Measurements from ENCODE around the gene ARHGEF18. TPM values are rescaled to one million over a fixed set of nuclear protein-coding genes. Genes with fewer than 3 reads are reported as not detected.

ARHGEF18 gene
- total RNA-seq, 1 donor from 2014 or later = 44.6 TPM

- TF ChIP-seq CTCF (IDR thresholded peaks at IDR 0.05; ENCODE audit: insufficient read depth, low read depth, low read length) (no peak), EZH2 (IDR thresholded peaks at IDR 0.05; ENCODE audit: insufficient read depth, low read length) (no peak)
- Histone ChIP-seq H3K27me3 (ENCODE audit: insufficient read depth, low read length) (peaks cover 3% of the 10 kb centered on the region), H3K79me2 (ENCODE audit: insufficient read depth, low read length) (no peaks in the 10 kb centered on the region), H2AFZ (ENCODE audit: low read depth, low read length) (no peak overlapping the region), H3K36me3 (ENCODE audit: insufficient read depth, low read length) (no peaks in the 10 kb centered on the region), H4K20me1 (ENCODE audit: insufficient read depth, low read length) (no peaks in the 10 kb centered on the region), H3K27ac (ENCODE audit: low read depth, low read length) (no peak overlapping the region), H3K4me3 (ENCODE audit: insufficient read depth, low read depth, low read length) (no peak overlapping the region), H3K4me1 (ENCODE audit: insufficient read depth, low read length) (no peaks in the 10 kb centered on the region), H3K9ac (ENCODE audit: low read length) (no peak overlapping the region), H3K9me3 (ENCODE audit: insufficient read depth, low read depth, low read length) (no peaks in the 10 kb centered on the region), H3K4me2 (ENCODE audit: low read length) (no peak overlapping the region)
- no peak overlapping the region for H3K27ac Mint-ChIP-seq (ENCODE audit: unreplicated experiment)
- DNase-seq (ENCODE audit: low read depth) = no peak
- no peak overlapping the region for H3K4me3 Mint-ChIP-seq (ENCODE audit: unreplicated experiment)
- no peaks in the 10 kb centered on the region for H3K4me1 Mint-ChIP-seq (ENCODE audit: low read depth, unreplicated experiment)
- no peak for FAIRE-seq
- H3K36me3 Mint-ChIP-seq (ENCODE audit: low read depth, unreplicated experiment) = no peaks in the 10 kb centered on the region
- H3K27me3 Mint-ChIP-seq (ENCODE audit: low read depth, unreplicated experiment) = peaks cover 48% of the 10 kb centered on the region
- H3K9me3 Mint-ChIP-seq (ENCODE audit: unreplicated experiment) = peaks cover 12% of the 10 kb centered on the region
These were observed 9.4 kb downstream of the ARHGEF18 start for GRCh38 chr19:7358102-7358597.

GRCh38 chr19:7360393-7360984 is 11.8 kb downstream of the ARHGEF18 start:
- DNase-seq (ENCODE audit: low read depth) = peak; percentile 10
- Mint-ChIP-seq H3K27me3 (ENCODE audit: low read depth, unreplicated experiment) (peaks cover 69% of the 10 kb centered on the region), H3K36me3 (ENCODE audit: low read depth, unreplicated experiment) (no peaks in the 10 kb centered on the region), H3K4me1 (ENCODE audit: low read depth, unreplicated experiment) (no peaks in the 10 kb centered on the region), H3K9me3 (ENCODE audit: unreplicated experiment) (peaks cover 15% of the 10 kb centered on the region), H3K27ac (ENCODE audit: unreplicated experiment) (no peak overlapping the region), H3K4me3 (ENCODE audit: unreplicated experiment) (no peak overlapping the region)
- Histone ChIP-seq H3K4me3 (ENCODE audit: insufficient read depth, low read depth, low read length) (no peak overlapping the region), H3K9ac (ENCODE audit: low read length) (no peak overlapping the region), H3K27ac (ENCODE audit: low read depth, low read length) (no peak overlapping the region), H3K79me2 (ENCODE audit: insufficient read depth, low read length) (no peaks in the 10 kb centered on the region), H3K9me3 (ENCODE audit: insufficient read depth, low read depth, low read length) (no peaks in the 10 kb centered on the region), H3K4me2 (ENCODE audit: low read length) (no peak overlapping the region), H2AFZ (ENCODE audit: low read depth, low read length) (no peak overlapping the region), H4K20me1 (ENCODE audit: insufficient read depth, low read length) (no peaks in the 10 kb centered on the region), H3K4me1 (ENCODE audit: insufficient read depth, low read length) (no peaks in the 10 kb centered on the region), H3K36me3 (ENCODE audit: insufficient read depth, low read length) (no peaks in the 10 kb centered on the region), H3K27me3 (ENCODE audit: insufficient read depth, low read length) (peaks cover 3% of the 10 kb centered on the region)
- no peak for TF ChIP-seq EZH2 (IDR thresholded peaks at IDR 0.05; ENCODE audit: insufficient read depth, low read length)
- TF ChIP-seq CTCF (IDR thresholded peaks at IDR 0.05; ENCODE audit: insufficient read depth, low read depth, low read length) = no peak
- no peak for FAIRE-seq

- H3K9me3 Mint-ChIP-seq (ENCODE audit: unreplicated experiment) = peaks cover 13% of the 10 kb centered on the region
- FAIRE-seq = no peak
These were observed 14.5 kb downstream of the ARHGEF18 start for GRCh38 chr19:7363225-7363624.

More at GRCh38 chr19:7363225-7363624, 14.5 kb downstream of the ARHGEF18 start:
- Histone ChIP-seq H3K27ac (ENCODE audit: low read depth, low read length) (no peak overlapping the region), H3K79me2 (ENCODE audit: insufficient read depth, low read length) (no peaks in the 10 kb centered on the region), H3K4me1 (ENCODE audit: insufficient read depth, low read length) (no peaks in the 10 kb centered on the region), H3K4me2 (ENCODE audit: low read length) (no peak overlapping the region), H4K20me1 (ENCODE audit: insufficient read depth, low read length) (no peaks in the 10 kb centered on the region), H3K9ac (ENCODE audit: low read length) (no peak overlapping the region), H3K9me3 (ENCODE audit: insufficient read depth, low read depth, low read length) (no peaks in the 10 kb centered on the region), H3K4me3 (ENCODE audit: insufficient read depth, low read depth, low read length) (no peak overlapping the region), H3K36me3 (ENCODE audit: insufficient read depth, low read length) (no peaks in the 10 kb centered on the region), H3K27me3 (ENCODE audit: insufficient read depth, low read length) (peaks cover 3% of the 10 kb centered on the region), H2AFZ (ENCODE audit: low read depth, low read length) (no peak overlapping the region)
- Mint-ChIP-seq H3K4me1 (ENCODE audit: low read depth, unreplicated experiment) (no peaks in the 10 kb centered on the region), H3K27ac (ENCODE audit: unreplicated experiment) (no peak overlapping the region), H3K27me3 (ENCODE audit: low read depth, unreplicated experiment) (peaks cover 60% of the 10 kb centered on the region), H3K4me3 (ENCODE audit: unreplicated experiment) (no peak overlapping the region), H3K36me3 (ENCODE audit: low read depth, unreplicated experiment) (peaks cover 2% of the 10 kb centered on the region)
- no peak for DNase-seq (ENCODE audit: low read depth)
- TF ChIP-seq CTCF (IDR thresholded peaks at IDR 0.05; ENCODE audit: insufficient read depth, low read depth, low read length) = no peak
- TF ChIP-seq EZH2 (IDR thresholded peaks at IDR 0.05; ENCODE audit: insufficient read depth, low read length) = no peak
